Muscle layer of colon (tissue), 2 donors: ENCODE results near the gene MMP13.

ENCODE experiments used
- H3K27ac ChIP-seq: one replicate; pipeline ENCODE4 v1.7.0; 2013; ENCODE audit warnings: low read depth, mild to moderate bottlenecking, low read length, moderate library complexity
- H3K27me3 ChIP-seq, 2 donors: one replicate each; pipeline ENCODE4 v1.7.0; 2013; ENCODE audit warnings: low read length in 2 of 2, mild to moderate bottlenecking in 2 of 2; ENCODE audit not compliant: insufficient read depth in 2 of 2, control insufficient read depth in 1 of 2
- H3K36me3 ChIP-seq: one replicate; pipeline ENCODE4 v1.7.0; 2013; ENCODE audit warnings: mild to moderate bottlenecking, low read length; ENCODE audit not compliant: insufficient read depth
- H3K4me1 ChIP-seq: one replicate; pipeline ENCODE4 v1.7.0; 2013; ENCODE audit warnings: mild to moderate bottlenecking, low read length; ENCODE audit not compliant: insufficient read depth
- H3K4me3 ChIP-seq, 2 donors: one replicate each; pipeline ENCODE4 v1.7.0; 2013; ENCODE audit warnings: low read length in 2 of 2, low read depth in 1 of 2, mild to moderate bottlenecking in 1 of 2, moderate library complexity in 1 of 2
- H3K9ac ChIP-seq: one replicate; pipeline ENCODE4 v1.7.0; 2013; ENCODE audit warnings: low read length
- H3K9me3 ChIP-seq: one replicate; pipeline ENCODE4 v1.7.0; 2013; ENCODE audit warnings: mild to moderate bottlenecking, low read length
- donor health status: abdominal sarcoma.
- donor health status: Adenocarcinoma of cecum.

Gene MMP13

GRCh38 chr11:102933627-102934026 is 21.9 kb downstream of the MMP13 start:
- H3K27ac ChIP-seq: no peak overlapping the region
- H3K9ac ChIP-seq: no peak overlapping the region
- H3K4me1 ChIP-seq: no peaks in the 10 kb centered on the region
- no peaks in the 10 kb centered on the region for H3K9me3 ChIP-seq
- H3K4me3 ChIP-seq: no peak overlapping the region
- H3K36me3 ChIP-seq: no peaks in the 10 kb centered on the region
- H3K27me3 ChIP-seq: no peaks in the 10 kb centered on the region

DNA sequence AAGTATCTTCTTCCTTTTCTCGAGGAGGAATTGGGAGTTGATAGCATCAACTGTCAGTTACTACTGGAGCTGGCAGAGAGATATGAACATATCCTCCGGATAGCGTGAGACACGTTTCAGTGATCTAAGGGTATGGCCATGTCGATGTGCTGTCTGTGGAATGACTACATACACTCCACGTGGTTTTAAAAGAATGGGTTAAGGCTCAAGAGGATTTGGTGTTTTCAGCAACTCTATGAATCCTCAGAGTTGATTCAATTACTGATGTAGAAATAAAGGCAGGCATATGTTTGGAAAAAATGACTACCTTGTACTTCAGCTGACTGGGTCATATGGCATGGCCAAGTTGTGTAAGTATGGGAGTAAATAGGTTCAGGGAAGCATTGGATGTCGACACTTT is 22.9 kb downstream of the MMP13 start:
- Histone ChIP-seq H3K36me3 (no peaks in the 10 kb centered on the region), H3K9ac (no peak overlapping the region), H3K9me3 (no peaks in the 10 kb centered on the region), H3K4me3 (no peak overlapping the region), H3K27ac (no peak overlapping the region), H3K27me3 (no peaks in the 10 kb centered on the region), H3K4me1 (no peaks in the 10 kb centered on the region)

DNA sequence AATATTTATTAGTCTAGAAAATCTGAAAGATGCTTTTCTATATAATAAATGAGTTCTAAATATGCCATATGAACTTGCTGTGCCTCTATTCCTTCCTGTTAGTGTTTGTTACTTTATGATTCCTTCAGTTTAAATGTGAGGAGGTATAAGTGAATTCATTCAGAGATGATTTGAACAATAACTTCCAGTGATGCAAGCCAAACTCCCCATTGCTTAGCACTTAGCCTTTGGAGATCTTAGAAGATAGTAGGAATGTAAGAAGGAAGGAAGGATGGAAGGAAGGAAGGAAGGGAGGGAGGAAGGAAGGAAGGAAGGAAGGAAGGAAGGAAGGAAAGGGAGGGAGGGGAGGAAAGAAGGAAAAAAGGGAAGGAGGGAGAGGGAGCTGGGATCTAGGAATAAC is 25.1 kb downstream of the MMP13 start:
- H3K4me1 ChIP-seq: no peaks in the 10 kb centered on the region
- no peak overlapping the region for H3K9ac ChIP-seq
- no peak overlapping the region for H3K27ac ChIP-seq
- no peak overlapping the region for H3K4me3 ChIP-seq
- H3K27me3 ChIP-seq: no peaks in the 10 kb centered on the region
- no peaks in the 10 kb centered on the region for H3K36me3 ChIP-seq
- no peaks in the 10 kb centered on the region for H3K9me3 ChIP-seq

DNA sequence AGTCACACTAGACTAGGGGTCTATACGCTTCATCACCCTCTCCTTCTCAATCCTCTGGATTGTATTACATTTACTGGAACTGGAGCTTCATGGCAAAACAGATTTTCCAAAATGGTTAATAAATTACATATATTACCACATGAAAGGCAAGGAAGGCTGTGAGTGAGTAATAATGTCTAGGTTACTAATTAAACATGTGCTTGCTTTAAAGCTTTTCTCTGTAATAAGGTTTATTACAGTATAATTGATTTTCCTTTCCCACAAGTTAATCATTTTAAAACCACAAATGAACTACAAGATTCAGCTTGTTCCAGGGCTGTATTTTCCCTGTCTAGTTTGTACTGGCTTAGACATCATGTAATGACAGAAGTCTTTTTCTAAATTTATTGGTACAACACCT is 25.6 kb downstream of the MMP13 start:
- Histone ChIP-seq H3K27me3 (no peaks in the 10 kb centered on the region), H3K4me3 (no peak overlapping the region), H3K4me1 (no peaks in the 10 kb centered on the region), H3K27ac (no peak overlapping the region), H3K9me3 (no peaks in the 10 kb centered on the region), H3K9ac (no peak overlapping the region), H3K36me3 (no peaks in the 10 kb centered on the region)

DNA sequence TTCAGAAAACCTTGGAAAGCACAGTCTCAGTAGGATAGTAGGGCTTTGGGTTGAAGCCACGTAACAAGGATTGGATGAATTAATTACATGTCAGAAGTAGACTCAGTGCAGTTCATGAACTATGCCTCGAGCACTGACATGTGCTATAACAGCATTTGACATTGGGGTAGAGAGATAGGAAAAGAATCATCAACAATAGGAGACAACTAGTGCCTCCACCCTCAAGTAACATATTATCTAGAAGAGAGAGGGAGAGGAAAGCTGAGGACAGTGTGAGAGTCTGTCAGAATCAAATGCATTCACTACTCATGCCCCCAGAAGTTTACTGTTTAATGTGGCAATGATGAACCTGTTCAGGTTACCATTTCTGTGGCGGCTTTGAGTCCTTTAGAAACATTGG is 26.4 kb downstream of the MMP13 start:
- no peaks in the 10 kb centered on the region for H3K9me3 ChIP-seq
- no peaks in the 10 kb centered on the region for H3K27me3 ChIP-seq
- no peak overlapping the region for H3K27ac ChIP-seq
- no peaks in the 10 kb centered on the region for H3K4me1 ChIP-seq
- H3K4me3 ChIP-seq: no peak overlapping the region
- H3K9ac ChIP-seq: no peak overlapping the region
- no peaks in the 10 kb centered on the region for H3K36me3 ChIP-seq

- Histone ChIP-seq H3K27me3 (no peaks in the 10 kb centered on the region), H3K4me1 (no peaks in the 10 kb centered on the region), H3K27ac (no peak overlapping the region)
Observed at GRCh38 chr11:102928247-102928646, 27.3 kb downstream of the MMP13 start.

GRCh38 chr11:102927624-102927990 is 27.9 kb downstream of the MMP13 start:
- Histone ChIP-seq H3K36me3 (no peaks in the 10 kb centered on the region), H3K27ac (no peak overlapping the region), H3K4me1 (no peaks in the 10 kb centered on the region), H3K4me3 (no peak overlapping the region), H3K9ac (no peak overlapping the region), H3K9me3 (no peaks in the 10 kb centered on the region), H3K27me3 (no peaks in the 10 kb centered on the region)

More at GRCh38 chr11:102928247-102928646, 27.3 kb downstream of the MMP13 start:
- H3K9me3 ChIP-seq: no peaks in the 10 kb centered on the region
- H3K9ac ChIP-seq: no peak overlapping the region
- no peaks in the 10 kb centered on the region for H3K36me3 ChIP-seq
- H3K4me3 ChIP-seq: no peak overlapping the region

GRCh38 chr11:102926961-102927623 is 28.4 kb downstream of the MMP13 start:
- no peaks in the 10 kb centered on the region for H3K4me1 ChIP-seq
- H3K36me3 ChIP-seq: no peaks in the 10 kb centered on the region
- H3K9ac ChIP-seq: no peak overlapping the region
- no peak overlapping the region for H3K4me3 ChIP-seq
- H3K27me3 ChIP-seq: no peaks in the 10 kb centered on the region
- H3K27ac ChIP-seq: no peak overlapping the region
- no peaks in the 10 kb centered on the region for H3K9me3 ChIP-seq

- no peaks in the 10 kb centered on the region for H3K27me3 ChIP-seq
- H3K4me3 ChIP-seq: no peak overlapping the region
- H3K36me3 ChIP-seq: no peaks in the 10 kb centered on the region
- no peaks in the 10 kb centered on the region for H3K4me1 ChIP-seq
- H3K9ac ChIP-seq: no peak overlapping the region
- H3K9me3 ChIP-seq: no peaks in the 10 kb centered on the region
- H3K27ac ChIP-seq: no peak overlapping the region
Observed at GRCh38 chr11:102926517-102926916, 29.0 kb downstream of the MMP13 start.

- no peak overlapping the region for H3K27ac ChIP-seq
- no peaks in the 10 kb centered on the region for H3K36me3 ChIP-seq
- H3K27me3 ChIP-seq: no peaks in the 10 kb centered on the region
- no peaks in the 10 kb centered on the region for H3K4me1 ChIP-seq
- no peak overlapping the region for H3K9ac ChIP-seq
- no peak overlapping the region for H3K4me3 ChIP-seq
- H3K9me3 ChIP-seq: no peaks in the 10 kb centered on the region
Observed at GRCh38 chr11:102925988-102926387, 29.5 kb downstream of the MMP13 start.

- H3K27ac ChIP-seq: no peak overlapping the region
Observed at GRCh38 chr11:102924851-102925380, 30.6 kb downstream of the MMP13 start.

DNA sequence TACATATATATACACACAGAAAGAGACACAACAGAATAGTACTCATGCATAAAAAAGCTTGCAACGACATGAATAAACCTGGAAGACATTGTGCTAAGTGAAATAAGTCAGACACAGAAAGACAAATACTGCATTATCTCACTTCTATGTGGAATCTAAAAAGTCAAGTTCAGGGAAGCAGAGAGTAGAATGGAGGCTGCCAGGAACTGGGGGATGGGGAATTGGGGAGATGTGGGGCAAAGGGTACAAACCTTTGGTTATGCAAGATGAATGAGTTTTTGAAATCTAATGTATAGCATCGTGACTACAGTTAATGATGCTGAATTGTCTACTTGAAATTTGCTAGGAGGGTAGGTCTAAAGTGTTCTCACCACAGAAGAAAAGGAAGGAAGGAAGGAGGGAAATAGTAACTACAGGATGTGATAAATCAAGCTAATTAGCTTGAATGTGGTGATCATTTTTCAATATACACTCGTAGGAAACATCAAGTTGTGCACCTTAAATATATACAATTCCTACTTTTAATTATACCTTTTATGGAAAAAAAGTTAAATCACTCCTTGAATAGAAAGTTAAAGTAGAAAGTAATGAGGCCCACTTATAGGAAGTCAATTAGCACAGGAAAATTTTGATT is 33.8 kb downstream of the MMP13 start:
- H3K4me1 ChIP-seq: no peaks in the 10 kb centered on the region
- no peak overlapping the region for H3K9ac ChIP-seq
- H3K9me3 ChIP-seq: no peaks in the 10 kb centered on the region
- no peak overlapping the region for H3K27ac ChIP-seq
- no peaks in the 10 kb centered on the region for H3K27me3 ChIP-seq
- no peaks in the 10 kb centered on the region for H3K36me3 ChIP-seq
- H3K4me3 ChIP-seq: no peak overlapping the region

More at GRCh38 chr11:102924851-102925380, 30.6 kb downstream of the MMP13 start:
- Histone ChIP-seq H3K9me3 (no peaks in the 10 kb centered on the region), H3K4me1 (no peaks in the 10 kb centered on the region), H3K36me3 (no peaks in the 10 kb centered on the region), H3K4me3 (no peak overlapping the region), H3K27me3 (no peaks in the 10 kb centered on the region), H3K9ac (no peak overlapping the region)
